CD8-positive, alpha-beta memory T cell (primary cell): ENCODE data around the gene E2F7. TPM values are rescaled to one million over a fixed set of nuclear protein-coding genes. Genes with fewer than 3 reads are reported as not detected.
A peak's percentile ranks its signal among the peaks of the same experiment; 100 is the strongest.

Experiments used
- CTCF ChIA-PET: fragments of 350-600 bp; sonication (Branson Sonifier 250); formaldehyde crosslinking; loops from one replicate; lab custom pipeline; 2021; ENCODE audit warnings: antibody characterized with exemption; lab: Charles Lee
- POLR2A ChIA-PET: fragments of 350-600 bp; sonication (Branson Sonifier 250); formaldehyde crosslinking; loops from one replicate; lab custom pipeline; 2021; ENCODE audit warnings: antibody characterized with exemption; lab: Charles Lee
- DNase-seq, 5 donors: peaks; one replicate each; pipeline versions ENCODE4 v3.0.0 to v3.0.0-alpha.2; 2020 to 2022; ENCODE audit warnings: mixed read lengths in 1 of 5
- H3K27ac ChIP-seq: one replicate; pipeline ENCODE4 v1.7.0; 2013; ENCODE audit warnings: low read depth, mild to moderate bottlenecking, low read length, moderate library complexity
- H3K27me3 ChIP-seq: 2 replicates; pipeline ENCODE4 v1.7.0; 2013; ENCODE audit warnings: low read length, mild to moderate bottlenecking; ENCODE audit not compliant: insufficient read depth, poor library complexity, severe bottlenecking
- H3K36me3 ChIP-seq: 2 replicates; pipeline ENCODE4 v1.7.0; 2013; ENCODE audit warnings: mild to moderate bottlenecking, low read length, moderate library complexity; ENCODE audit not compliant: insufficient read depth
- H3K4me1 ChIP-seq: 2 replicates; pipeline ENCODE4 v1.7.0; 2013; ENCODE audit warnings: mild to moderate bottlenecking, low read length, moderate library complexity; ENCODE audit not compliant: insufficient read depth
- H3K4me3 ChIP-seq: 2 replicates; pipeline ENCODE4 v1.7.0; 2013; ENCODE audit warnings: mild to moderate bottlenecking, low read length
- H3K9me3 ChIP-seq: 2 replicates; pipeline ENCODE4 v1.7.0; 2013; ENCODE audit warnings: mild to moderate bottlenecking, low read length
- H3K27ac Mint-ChIP-seq, 8 donors: one replicate each; pipeline ENCODE4 v1.8.0; 2020 to 2021; ENCODE audit warnings: mixed read lengths in 8 of 8, mild to moderate bottlenecking in 6 of 8, inconsistent platforms in 3 of 8, moderate library complexity in 3 of 8
- H3K27me3 Mint-ChIP-seq, 2 donors: one replicate each; pipeline ENCODE4 v1.8.0; 2020 to 2021; ENCODE audit warnings: mixed read lengths in 2 of 2, mild to moderate bottlenecking in 1 of 2, moderate library complexity in 1 of 2
- H3K36me3 Mint-ChIP-seq, 3 donors: one replicate each; pipeline ENCODE4 v1.8.0; 2020 to 2021; ENCODE audit warnings: mixed read lengths in 3 of 3, inconsistent platforms in 1 of 3, mild to moderate bottlenecking in 1 of 3
- H3K4me1 Mint-ChIP-seq, 3 donors: one replicate each; pipeline ENCODE4 v1.8.0; 2020 to 2021; ENCODE audit warnings: mixed read lengths in 3 of 3, inconsistent platforms in 1 of 3, mild to moderate bottlenecking in 1 of 3
- H3K4me3 Mint-ChIP-seq, 7 donors: one replicate each; pipeline ENCODE4 v1.8.0; 2020 to 2021; ENCODE audit warnings: mixed read lengths in 7 of 7, mild to moderate bottlenecking in 6 of 7, moderate library complexity in 4 of 7, inconsistent platforms in 2 of 7
- H3K9me3 Mint-ChIP-seq, 5 donors: one replicate each; pipeline ENCODE4 v1.8.0; 2020 to 2022; ENCODE audit warnings: mixed read lengths in 5 of 5, mild to moderate bottlenecking in 3 of 5, moderate library complexity in 2 of 5, inconsistent platforms in 1 of 5
- polyA plus RNA-seq: library from polyadenylated mRNA; unstranded; fragments of 300-500 nt; fragmentation: Illumina TruSeq; gene quantifications from one replicate; pipeline ENCODE4 v1.2.3, GENCODE V29; 2021
- total RNA-seq, 2 experiments: library from RNA; stranded (reverse); gene quantifications; one replicate each; pipeline ENCODE4 v1.2.3, GENCODE V29; 2021

Gene E2F7
- total and polyA plus RNA-seq, 3 experiments from 2014 or later = 7.9 to 10.7 TPM; not detected in 1

- Histone ChIP-seq H3K9me3 (no peaks in the 10 kb centered on the region), H3K27ac (no peak overlapping the region), H3K36me3 (no peaks in the 10 kb centered on the region), H3K4me1 (no peaks in the 10 kb centered on the region), H3K27me3 (no peaks in the 10 kb centered on the region), H3K4me3 (no peak overlapping the region)
- Mint-ChIP-seq H3K9me3 (no peaks in the 10 kb centered on the region), H3K27ac (peak overlapping the region in 2 of 8 donors; percentile 26 to 38), H3K27me3 (peaks cover 4 to 32% of the 10 kb centered on the region in 2 donors), H3K4me3 (no peak overlapping the region), H3K36me3 (peaks cover 0 to 2% (median 0%) of the 10 kb centered on the region in 3 donors), H3K4me1 (peaks cover 6 to 22% (median 7%) of the 10 kb centered on the region in 3 donors)
- no peak for DNase-seq
- ChIA-PET CTCF (interaction anchor here (0.9 kb wide), 1 partner anchor 13 kb away, joined by 4 read pairs; no protein-coding TSS in a partner anchor), POLR2A (no interaction called here)
Measured at GRCh38 chr12:77060883-77061240, 4.5 kb downstream of the E2F7 start.

DNA sequence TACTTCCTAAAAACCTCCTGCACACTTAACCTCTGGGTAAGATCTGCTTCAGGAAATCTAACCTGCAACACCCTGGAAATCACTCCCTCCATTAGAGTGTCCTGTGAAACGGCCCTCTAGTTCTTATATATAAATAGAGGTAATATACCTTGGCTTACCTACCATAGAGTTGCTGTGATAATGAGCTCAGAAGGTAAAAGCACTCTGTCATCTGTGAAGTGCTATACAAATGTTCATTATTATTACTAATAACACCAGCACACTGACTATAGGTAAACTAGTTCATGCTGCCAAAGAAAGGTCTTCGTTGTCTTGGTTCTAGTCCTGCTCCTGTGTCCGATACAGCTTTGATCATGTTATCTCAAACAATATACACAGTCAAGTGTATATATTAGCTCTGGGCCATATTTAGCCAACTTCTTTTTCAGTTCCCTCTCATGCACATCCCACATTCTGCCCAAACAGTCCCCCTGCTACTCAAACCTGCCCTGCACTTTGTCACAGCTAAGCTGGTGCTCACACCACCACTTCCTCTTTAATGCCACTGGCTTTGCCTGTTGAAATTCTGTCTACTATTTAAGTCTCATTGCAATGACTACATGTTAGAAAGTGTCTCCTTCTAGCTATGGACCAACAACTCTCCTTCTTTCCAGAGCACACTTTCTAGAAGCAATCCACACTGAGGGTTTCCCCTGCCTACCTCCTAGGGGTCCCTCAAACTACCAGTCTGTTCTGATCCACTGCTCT, 5.1 kb downstream of the E2F7 start:
- Histone ChIP-seq H3K4me1 (no peaks in the 10 kb centered on the region), H3K36me3 (no peaks in the 10 kb centered on the region), H3K27ac (no peak overlapping the region), H3K4me3 (no peak overlapping the region), H3K27me3 (no peaks in the 10 kb centered on the region), H3K9me3 (no peaks in the 10 kb centered on the region)
- Mint-ChIP-seq H3K4me1 (peaks cover 5 to 21% (median 6%) of the 10 kb centered on the region in 3 donors), H3K27ac (peak overlapping the region in 2 of 8 donors; percentile 0 to 38), H3K9me3 (no peaks in the 10 kb centered on the region), H3K4me3 (no peak overlapping the region), H3K27me3 (peaks cover 4 to 32% of the 10 kb centered on the region in 2 donors), H3K36me3 (peaks cover 0 to 2% (median 0%) of the 10 kb centered on the region in 3 donors)
- POLR2A ChIA-PET = no interaction called here
- CTCF ChIA-PET = interaction anchor here (0.9 kb wide), 1 partner anchor 13 kb away, joined by 4 read pairs; no protein-coding TSS in a partner anchor
- no peak for DNase-seq

- H3K4me1 ChIP-seq = no peaks in the 10 kb centered on the region
Measured at GRCh38 chr12:77058740-77059139, 6.6 kb downstream of the E2F7 start.

GRCh38 chr12:77054851-77055250, 10.5 kb downstream of the E2F7 start:
- Mint-ChIP-seq H3K36me3 (no peaks in the 10 kb centered on the region), H3K9me3 (no peaks in the 10 kb centered on the region), H3K4me1 (peaks cover under 1 to 6% (median 5%) of the 10 kb centered on the region in 3 donors), H3K4me3 (no peak overlapping the region), H3K27me3 (no peaks in the 10 kb centered on the region), H3K27ac (no peak overlapping the region)
- no peaks in the 10 kb centered on the region for H3K4me1 ChIP-seq
- ChIA-PET POLR2A (no interaction called here), CTCF (no interaction called here)
- no peaks in the 10 kb centered on the region for H3K9me3 ChIP-seq
- no peaks in the 10 kb centered on the region for H3K36me3 ChIP-seq
- H3K27me3 ChIP-seq = no peaks in the 10 kb centered on the region
- no peak overlapping the region for H3K4me3 ChIP-seq
- DNase-seq = no peak
- H3K27ac ChIP-seq = no peak overlapping the region

More at GRCh38 chr12:77058740-77059139, 6.6 kb downstream of the E2F7 start:
- Histone ChIP-seq H3K36me3 (no peaks in the 10 kb centered on the region), H3K27me3 (no peaks in the 10 kb centered on the region), H3K27ac (no peak overlapping the region), H3K4me3 (no peak overlapping the region), H3K9me3 (no peaks in the 10 kb centered on the region)
- Mint-ChIP-seq H3K4me3 (no peak overlapping the region), H3K27ac (no peak overlapping the region), H3K4me1 (peaks cover 0 to 15% (median 1%) of the 10 kb centered on the region in 3 donors), H3K9me3 (no peaks in the 10 kb centered on the region), H3K36me3 (peaks cover 0 to 2% (median 0%) of the 10 kb centered on the region in 3 donors), H3K27me3 (peaks cover 4 to 25% of the 10 kb centered on the region in 2 donors)
- DNase-seq = no peak
- CTCF ChIA-PET = interaction anchor here (1.2 to 1.7 kb wide), 2 partner anchors 9 to 48 kb away, joined by 4 read pairs; no protein-coding TSS in a partner anchor
- POLR2A ChIA-PET = no interaction called here

- DNase-seq = no peak
- POLR2A ChIA-PET = no interaction called here
- H3K4me3 ChIP-seq = no peak overlapping the region
- Mint-ChIP-seq H3K27me3 (no peaks in the 10 kb centered on the region), H3K27ac (no peak overlapping the region), H3K9me3 (no peaks in the 10 kb centered on the region), H3K36me3 (no peaks in the 10 kb centered on the region), H3K4me3 (no peak overlapping the region), H3K4me1 (peaks cover 3 to 11% (median 7%) of the 10 kb centered on the region in 3 donors)
- H3K36me3 ChIP-seq = no peaks in the 10 kb centered on the region
- H3K4me1 ChIP-seq = no peaks in the 10 kb centered on the region
- CTCF ChIA-PET = no interaction called here
- H3K27me3 ChIP-seq = no peaks in the 10 kb centered on the region
- H3K9me3 ChIP-seq = no peaks in the 10 kb centered on the region
- H3K27ac ChIP-seq = no peak overlapping the region
Measured at GRCh38 chr12:77053259-77053658, 12.1 kb downstream of the E2F7 start.

DNA sequence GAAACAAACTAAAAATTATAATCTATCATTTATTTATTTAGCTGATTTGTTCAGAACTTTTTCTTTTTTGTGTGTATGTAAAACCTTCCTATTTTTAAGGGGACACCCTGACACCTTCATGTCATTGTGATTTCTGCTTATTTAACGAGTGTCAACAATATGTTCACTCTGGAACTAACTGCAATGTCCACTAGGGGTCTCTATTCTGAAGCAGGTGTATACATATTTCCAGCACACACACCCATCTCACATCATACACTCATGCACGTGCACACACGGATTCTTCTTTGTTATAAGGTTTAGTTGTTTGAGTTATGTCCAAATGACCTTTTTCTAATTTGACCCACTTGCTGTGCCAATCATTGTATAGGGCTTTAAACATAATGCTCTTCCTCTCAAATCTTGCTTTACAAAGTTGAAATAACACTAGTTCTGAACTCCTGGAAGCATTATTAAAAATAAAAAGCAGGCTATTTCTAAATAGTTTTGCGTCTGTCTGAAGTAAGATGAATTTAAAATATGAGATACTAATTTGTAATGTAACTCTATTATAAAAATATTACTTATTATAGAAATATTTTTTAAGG, 15.5 kb downstream of the E2F7 start:
- DNase-seq = peak in 2 of 5 donors; percentile 19 to 26
- no peaks in the 10 kb centered on the region for H3K9me3 Mint-ChIP-seq
- Histone ChIP-seq H3K4me1 (no peaks in the 10 kb centered on the region), H3K27ac (no peak overlapping the region), H3K4me3 (no peak overlapping the region), H3K27me3 (no peaks in the 10 kb centered on the region), H3K36me3 (no peaks in the 10 kb centered on the region), H3K9me3 (no peaks in the 10 kb centered on the region)
- H3K36me3 Mint-ChIP-seq = no peaks in the 10 kb centered on the region
- peaks cover 3 to 11% (median 7%) of the 10 kb centered on the region in 3 donors for H3K4me1 Mint-ChIP-seq
- no peak overlapping the region for H3K4me3 Mint-ChIP-seq
- POLR2A ChIA-PET = no interaction called here
- no peaks in the 10 kb centered on the region for H3K27me3 Mint-ChIP-seq
- no peak overlapping the region for H3K27ac Mint-ChIP-seq
- CTCF ChIA-PET = interaction anchor here (0.7 to 1.4 kb wide), 5 partner anchors 9 to 39 kb away, joined by 3 to 5 read pairs (median 4); no protein-coding TSS in a partner anchor

GRCh38 chr12:77047341-77048109, 17.8 kb downstream of the E2F7 start:
- CTCF ChIA-PET = interaction anchor here (1.6 kb wide), 1 partner anchor 13 kb away, joined by 4 read pairs; no protein-coding TSS in a partner anchor

More at GRCh38 chr12:77047341-77048109, 17.8 kb downstream of the E2F7 start:
- POLR2A ChIA-PET = no interaction called here
- no peaks in the 10 kb centered on the region for H3K27me3 Mint-ChIP-seq
- peaks cover 3 to 11% (median 7%) of the 10 kb centered on the region in 3 donors for H3K4me1 Mint-ChIP-seq
- DNase-seq = no peak
- no peaks in the 10 kb centered on the region for H3K36me3 Mint-ChIP-seq
- no peak overlapping the region for H3K4me3 Mint-ChIP-seq
- H3K4me1 ChIP-seq = no peaks in the 10 kb centered on the region
- H3K27ac ChIP-seq = no peak overlapping the region
- no peaks in the 10 kb centered on the region for H3K27me3 ChIP-seq
- H3K9me3 Mint-ChIP-seq = no peaks in the 10 kb centered on the region
- H3K4me3 ChIP-seq = no peak overlapping the region
- H3K9me3 ChIP-seq = no peaks in the 10 kb centered on the region
- no peaks in the 10 kb centered on the region for H3K36me3 ChIP-seq
- peak overlapping the region in 2 of 8 donors; percentile 15 to 43 for H3K27ac Mint-ChIP-seq
